Tibial artery (tissue), 4 donors: ENCODE data around the gene BDP1.

Source experiments
- DNase-seq, 2 donors: peaks; one replicate each; pipeline ENCODE4 v3.0.0-alpha.2; 2019
- H3K27ac ChIP-seq, 2 donors: fragments of 200-600 bp; sonication (generic) in 1 of 2; 1 replicate in 1 of 2; 2 replicates in 1 of 2; pipeline ENCODE4 v1.5.1; 2018 to 2019; ENCODE audit warnings: mild to moderate bottlenecking in 1 of 2
- H3K27me3 ChIP-seq, 2 donors: fragments of 200-600 bp; sonication (generic) in 1 of 2; one replicate each; pipeline versions ENCODE4 v1.5.1 to v1.6.0; 2016 to 2019
- H3K36me3 ChIP-seq, 3 donors: fragments of 200-600 bp; sonication (generic) in 2 of 3; one replicate each; pipeline ENCODE4 v1.5.1; 2016 to 2019; ENCODE audit warnings: mild to moderate bottlenecking in 2 of 3
- H3K4me1 ChIP-seq, 4 donors: fragments of 200-600 bp; sonication (generic) in 2 of 4; 1 replicate in 3 of 4; 2 replicates in 1 of 4; pipeline ENCODE4 v1.5.1; 2016 to 2019
- H3K4me3 ChIP-seq, 2 donors: fragments of 200-600 bp; sonication (generic) in 1 of 2; 1 replicate in 1 of 2; 2 replicates in 1 of 2; pipeline ENCODE4 v1.5.1; 2018 to 2019; ENCODE audit warnings: mild to moderate bottlenecking in 2 of 2
- H3K9me3 ChIP-seq, 3 donors: fragments of 200-600 bp; sonication (generic) in 1 of 3; one replicate each; pipeline ENCODE4 v1.5.1; 2016 to 2019
- intact Hi-C: fragments of 100-400 bp; cut with DNase I; formaldehyde crosslinking; loops from one replicate; pipeline ENCODE4 v1.15.0; 2023; ENCODE audit warnings: low total_unique reads
- TF ChIP-seq, protein P1 (sequence below), 2 experiments: fragments of 200-600 bp in 1 of 2; fragments of 450-650 bp in 1 of 2; IDR thresholded peaks; one replicate each; pipeline ENCODE4 v1.5.1; 2017 to 2019; ENCODE audit warnings: antibody characterized with exemption in 2 of 2, mild to moderate bottlenecking in 1 of 2, moderate library complexity in 1 of 2

BDP1 gene

DNA sequence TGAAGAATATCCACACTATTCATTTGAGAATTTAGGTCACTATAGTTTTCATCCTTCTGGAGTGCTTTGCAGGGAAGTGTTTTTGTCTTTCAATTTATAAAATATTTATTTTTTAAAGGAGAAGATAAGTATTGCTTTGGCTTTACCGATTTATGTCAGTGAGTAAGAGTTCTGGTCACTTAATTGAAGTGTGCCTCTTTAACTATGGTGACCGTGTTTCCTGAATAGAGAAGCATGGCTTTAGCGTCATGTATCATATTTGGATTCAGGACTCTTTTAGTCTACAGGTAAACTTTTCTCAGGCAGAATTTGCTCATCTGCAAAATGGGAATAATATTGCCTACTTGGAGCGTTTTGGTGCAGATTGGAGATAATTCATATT lies 902 bp downstream of the BDP1 start:
- DNase-seq = no peak
- Histone ChIP-seq H3K27ac (peak overlapping the region; percentile 85 to 93), H3K9me3 (no peaks in the 10 kb centered on the region), H3K4me1 (peaks cover 0 to 17% (median 6%) of the 10 kb centered on the region in 4 donors), H3K27me3 (no peaks in the 10 kb centered on the region), H3K4me3 (peak overlapping the region; percentile 85 to 89), H3K36me3 (peaks cover 7 to 28% (median 24%) of the 10 kb centered on the region in 3 donors)
- intact Hi-C loops = no loop called here
- TF ChIP-seq, protein P1, sequence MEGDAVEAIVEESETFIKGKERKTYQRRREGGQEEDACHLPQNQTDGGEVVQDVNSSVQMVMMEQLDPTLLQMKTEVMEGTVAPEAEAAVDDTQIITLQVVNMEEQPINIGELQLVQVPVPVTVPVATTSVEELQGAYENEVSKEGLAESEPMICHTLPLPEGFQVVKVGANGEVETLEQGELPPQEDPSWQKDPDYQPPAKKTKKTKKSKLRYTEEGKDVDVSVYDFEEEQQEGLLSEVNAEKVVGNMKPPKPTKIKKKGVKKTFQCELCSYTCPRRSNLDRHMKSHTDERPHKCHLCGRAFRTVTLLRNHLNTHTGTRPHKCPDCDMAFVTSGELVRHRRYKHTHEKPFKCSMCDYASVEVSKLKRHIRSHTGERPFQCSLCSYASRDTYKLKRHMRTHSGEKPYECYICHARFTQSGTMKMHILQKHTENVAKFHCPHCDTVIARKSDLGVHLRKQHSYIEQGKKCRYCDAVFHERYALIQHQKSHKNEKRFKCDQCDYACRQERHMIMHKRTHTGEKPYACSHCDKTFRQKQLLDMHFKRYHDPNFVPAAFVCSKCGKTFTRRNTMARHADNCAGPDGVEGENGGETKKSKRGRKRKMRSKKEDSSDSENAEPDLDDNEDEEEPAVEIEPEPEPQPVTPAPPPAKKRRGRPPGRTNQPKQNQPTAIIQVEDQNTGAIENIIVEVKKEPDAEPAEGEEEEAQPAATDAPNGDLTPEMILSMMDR (IDR thresholded peaks at IDR 0.05) = no peak

DNA sequence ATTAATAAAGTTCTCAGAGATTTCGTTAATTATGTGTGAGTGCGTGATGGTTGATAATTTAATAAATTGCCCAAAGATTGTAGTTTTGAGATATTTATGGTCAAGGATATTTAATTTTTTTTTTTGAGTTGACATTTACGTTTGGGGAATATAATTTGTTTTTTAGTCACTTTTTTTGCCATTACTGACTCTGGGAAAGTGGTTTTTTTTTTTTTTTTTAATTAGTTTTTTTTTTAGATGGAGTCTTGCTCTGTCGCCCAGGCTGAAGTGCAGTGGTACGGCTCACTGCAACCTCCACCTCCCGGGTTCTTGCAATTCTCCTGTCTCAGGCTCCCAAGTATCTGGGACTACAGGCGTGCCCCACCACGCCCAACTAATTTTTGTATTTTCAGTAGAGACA lies 1.7 kb downstream of the BDP1 start:
- TF ChIP-seq, protein P1 (IDR thresholded peaks at IDR 0.05) = no peak
- Histone ChIP-seq H3K27me3 (no peaks in the 10 kb centered on the region), H3K9me3 (no peaks in the 10 kb centered on the region), H3K27ac (no peak overlapping the region), H3K4me3 (no peak overlapping the region), H3K4me1 (peaks cover 0 to 17% (median 6%) of the 10 kb centered on the region in 4 donors), H3K36me3 (peaks cover 15 to 35% (median 31%) of the 10 kb centered on the region in 3 donors)
- no peak for DNase-seq
- intact Hi-C loops = no loop called here

DNA sequence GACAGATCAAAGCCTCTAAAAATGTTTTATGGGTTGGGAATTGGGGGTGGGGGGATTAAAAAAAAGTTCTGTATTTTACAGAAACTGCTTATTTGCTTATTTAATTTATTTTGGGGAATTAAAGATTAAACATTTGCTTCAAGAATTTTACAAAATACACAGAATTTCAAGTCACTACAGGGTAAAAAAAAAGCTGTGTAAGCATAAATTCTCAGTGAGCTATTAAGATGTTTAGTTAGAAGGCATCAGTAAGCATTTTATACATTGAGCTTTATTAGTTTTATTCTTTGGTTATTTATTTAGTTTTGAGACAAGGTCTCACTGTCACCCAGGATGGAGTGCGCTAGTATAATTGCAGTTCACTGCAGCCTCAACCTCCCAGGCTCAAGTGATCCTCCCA lies 5.2 kb downstream of the BDP1 start:
- Histone ChIP-seq H3K9me3 (no peaks in the 10 kb centered on the region), H3K4me3 (no peak overlapping the region), H3K27me3 (no peaks in the 10 kb centered on the region), H3K36me3 (peaks cover 48 to 69% (median 66%) of the 10 kb centered on the region in 3 donors), H3K4me1 (peaks cover 0 to 17% (median 4%) of the 10 kb centered on the region in 4 donors), H3K27ac (no peak overlapping the region)
- DNase-seq = no peak
- intact Hi-C loops = no loop called here
- TF ChIP-seq, protein P1 (IDR thresholded peaks at IDR 0.05) = no peak

DNA sequence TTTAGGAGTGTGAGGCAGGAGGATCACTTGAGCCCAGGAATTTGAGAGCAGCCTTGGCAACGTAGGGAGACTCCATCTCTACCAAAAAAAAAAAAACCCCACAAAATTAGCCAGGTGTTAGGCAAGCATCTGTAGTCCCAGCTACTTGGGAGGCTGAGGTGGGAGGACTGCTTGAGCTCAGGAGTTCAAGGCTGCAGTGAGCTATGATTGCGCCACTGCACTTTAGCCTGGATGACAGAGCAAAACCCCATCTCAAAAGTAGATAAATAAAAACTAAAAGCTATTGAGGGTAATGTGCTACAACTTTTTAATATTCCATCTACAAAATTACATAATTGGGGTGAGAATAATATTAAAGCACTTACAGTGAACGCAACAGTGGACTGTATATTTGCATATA lies 5.9 kb downstream of the BDP1 start:
- DNase-seq = no peak
- Histone ChIP-seq H3K4me1 (peaks cover 0 to 16% (median 4%) of the 10 kb centered on the region in 4 donors), H3K27me3 (no peaks in the 10 kb centered on the region), H3K36me3 (peaks cover 54 to 76% (median 72%) of the 10 kb centered on the region in 3 donors), H3K27ac (no peak overlapping the region), H3K9me3 (no peaks in the 10 kb centered on the region), H3K4me3 (no peak overlapping the region)
- intact Hi-C loops = no loop called here
- TF ChIP-seq, protein P1 (IDR thresholded peaks at IDR 0.05) = no peak

DNA sequence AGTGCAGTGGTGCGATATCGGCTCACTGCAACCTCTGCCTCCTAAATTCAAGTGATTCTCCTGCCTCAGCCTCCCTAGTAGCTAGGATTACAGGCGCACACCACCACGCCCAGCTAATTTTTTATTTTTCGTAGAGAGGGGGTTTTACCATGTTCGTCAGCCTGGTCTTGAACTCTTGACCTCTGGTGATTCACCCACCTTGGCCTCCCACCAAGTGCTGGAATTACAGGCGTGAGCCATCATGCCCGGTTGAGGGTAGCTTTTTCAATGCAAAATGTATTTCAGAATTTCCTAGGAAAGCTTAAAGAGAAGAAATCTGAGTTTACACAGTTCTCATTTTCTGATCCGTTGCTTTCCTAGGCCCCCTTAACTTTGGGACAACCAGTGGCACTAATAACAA lies 15.7 kb downstream of the BDP1 start:
- Histone ChIP-seq H3K9me3 (no peaks in the 10 kb centered on the region), H3K4me3 (no peak overlapping the region), H3K27ac (no peak overlapping the region), H3K27me3 (no peaks in the 10 kb centered on the region), H3K4me1 (no peaks in the 10 kb centered on the region), H3K36me3 (peaks cover 51 to 95% (median 70%) of the 10 kb centered on the region in 3 donors)
- TF ChIP-seq, protein P1 (IDR thresholded peaks at IDR 0.05) = no peak
- intact Hi-C loops = no loop called here
- no peak for DNase-seq
